Neural crest cell (in vitro differentiated cells): ENCODE results near the gene CCBE1. TPM values are rescaled to one million over a fixed set of nuclear protein-coding genes. Genes with fewer than 3 reads are reported as not detected.

Source experiments
- DNase-seq: peaks from one replicate; pipeline ENCODE4 v3.0.0; 2021; ENCODE audit warnings: low read depth, mixed read lengths, low spot score
- H3K27ac Mint-ChIP-seq: one replicate; pipeline ENCODE4 v1.8.0; 2021; ENCODE audit warnings: mild to moderate bottlenecking, mixed read lengths; ENCODE audit not compliant: unreplicated experiment
- H3K27me3 Mint-ChIP-seq: 2 replicates; pipeline ENCODE4 v1.8.0; 2021; ENCODE audit warnings: low read depth, mild to moderate bottlenecking, mixed read lengths
- H3K36me3 Mint-ChIP-seq: 2 replicates; pipeline ENCODE4 v1.8.0; 2021; ENCODE audit warnings: low read depth, mild to moderate bottlenecking, mixed read lengths
- H3K4me1 Mint-ChIP-seq: 2 replicates; pipeline ENCODE4 v1.8.0; 2021; ENCODE audit warnings: mixed read lengths
- H3K4me3 Mint-ChIP-seq: one replicate; pipeline ENCODE4 v1.8.0; 2021; ENCODE audit warnings: mild to moderate bottlenecking, mixed read lengths
- H3K9me3 Mint-ChIP-seq: 2 replicates; pipeline ENCODE4 v1.8.0; 2021; ENCODE audit warnings: mixed read lengths
- total RNA-seq: library from RNA; stranded (reverse); gene quantifications from 2 replicates; pipeline ENCODE4 v1.2.1, GENCODE V29; 2021
- TF ChIP-seq, protein P1 (sequence below): fragments of 200-600 bp; sonication (generic); conservative IDR thresholded peaks from 2 replicates; pipeline ENCODE4 v1.5.0; 2021; ENCODE audit warnings: antibody characterized with exemption, mild to moderate bottlenecking

CCBE1 gene
- total RNA-seq, 1 donor from 2014 or later = 0.33 TPM

DNA sequence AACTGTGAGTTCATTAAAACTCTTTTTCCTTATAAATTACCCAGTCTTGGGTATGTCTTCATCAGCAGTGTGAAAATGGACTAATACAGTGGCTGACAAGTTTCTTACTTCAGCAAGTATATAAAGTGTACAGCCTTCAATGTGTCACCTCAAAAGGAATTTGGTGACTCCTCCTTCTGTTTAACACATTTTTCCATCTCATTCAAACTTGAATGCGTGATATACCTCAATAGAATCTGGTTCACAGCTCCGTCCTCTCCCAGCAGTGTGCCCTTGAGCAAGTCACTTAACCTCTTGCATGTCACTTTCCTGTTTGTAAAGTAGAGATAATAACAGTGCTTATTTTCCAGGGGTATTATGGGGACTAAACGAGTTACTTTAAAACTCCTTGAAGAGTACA lies 159.6 kb downstream of the CCBE1 start:
- no peaks in the 10 kb centered on the region for H3K36me3 Mint-ChIP-seq

DNA sequence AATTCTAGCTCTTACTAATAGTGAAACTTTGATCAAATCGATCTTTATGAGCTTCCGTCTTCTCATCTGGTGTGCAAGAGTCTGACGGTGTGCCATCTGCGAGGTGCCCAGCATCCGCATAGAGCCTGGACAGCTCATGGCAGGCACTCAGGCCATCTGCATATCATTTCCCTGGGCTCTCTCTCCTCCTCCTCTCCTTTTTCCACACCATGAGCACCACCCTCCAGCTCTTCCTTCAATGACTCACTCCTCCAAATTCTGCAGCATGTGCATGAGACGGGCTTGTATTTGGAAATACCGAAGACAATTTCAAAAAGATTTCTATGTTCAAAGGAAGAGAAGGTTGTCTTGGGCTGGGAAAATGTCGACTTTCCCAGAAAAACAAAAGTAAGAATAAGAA lies 161.1 kb downstream of the CCBE1 start:
- no peaks in the 10 kb centered on the region for H3K9me3 Mint-ChIP-seq
- TF ChIP-seq, protein P1, sequence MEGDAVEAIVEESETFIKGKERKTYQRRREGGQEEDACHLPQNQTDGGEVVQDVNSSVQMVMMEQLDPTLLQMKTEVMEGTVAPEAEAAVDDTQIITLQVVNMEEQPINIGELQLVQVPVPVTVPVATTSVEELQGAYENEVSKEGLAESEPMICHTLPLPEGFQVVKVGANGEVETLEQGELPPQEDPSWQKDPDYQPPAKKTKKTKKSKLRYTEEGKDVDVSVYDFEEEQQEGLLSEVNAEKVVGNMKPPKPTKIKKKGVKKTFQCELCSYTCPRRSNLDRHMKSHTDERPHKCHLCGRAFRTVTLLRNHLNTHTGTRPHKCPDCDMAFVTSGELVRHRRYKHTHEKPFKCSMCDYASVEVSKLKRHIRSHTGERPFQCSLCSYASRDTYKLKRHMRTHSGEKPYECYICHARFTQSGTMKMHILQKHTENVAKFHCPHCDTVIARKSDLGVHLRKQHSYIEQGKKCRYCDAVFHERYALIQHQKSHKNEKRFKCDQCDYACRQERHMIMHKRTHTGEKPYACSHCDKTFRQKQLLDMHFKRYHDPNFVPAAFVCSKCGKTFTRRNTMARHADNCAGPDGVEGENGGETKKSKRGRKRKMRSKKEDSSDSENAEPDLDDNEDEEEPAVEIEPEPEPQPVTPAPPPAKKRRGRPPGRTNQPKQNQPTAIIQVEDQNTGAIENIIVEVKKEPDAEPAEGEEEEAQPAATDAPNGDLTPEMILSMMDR = no peak
- no peak for DNase-seq
- no peak overlapping the region for H3K4me3 Mint-ChIP-seq
- H3K4me1 Mint-ChIP-seq = no peaks in the 10 kb centered on the region
- peaks cover 24% of the 10 kb centered on the region for H3K27me3 Mint-ChIP-seq
- no peak overlapping the region for H3K27ac Mint-ChIP-seq
- no peaks in the 10 kb centered on the region for H3K36me3 Mint-ChIP-seq

More for the DNA sequence above, 159.6 kb downstream of the CCBE1 start:
- no peak for DNase-seq
- Mint-ChIP-seq H3K9me3 (no peaks in the 10 kb centered on the region), H3K4me1 (no peaks in the 10 kb centered on the region), H3K4me3 (no peak overlapping the region), H3K27me3 (peaks cover 21% of the 10 kb centered on the region), H3K27ac (no peak overlapping the region)
- TF ChIP-seq, protein P1 = no peak

DNA sequence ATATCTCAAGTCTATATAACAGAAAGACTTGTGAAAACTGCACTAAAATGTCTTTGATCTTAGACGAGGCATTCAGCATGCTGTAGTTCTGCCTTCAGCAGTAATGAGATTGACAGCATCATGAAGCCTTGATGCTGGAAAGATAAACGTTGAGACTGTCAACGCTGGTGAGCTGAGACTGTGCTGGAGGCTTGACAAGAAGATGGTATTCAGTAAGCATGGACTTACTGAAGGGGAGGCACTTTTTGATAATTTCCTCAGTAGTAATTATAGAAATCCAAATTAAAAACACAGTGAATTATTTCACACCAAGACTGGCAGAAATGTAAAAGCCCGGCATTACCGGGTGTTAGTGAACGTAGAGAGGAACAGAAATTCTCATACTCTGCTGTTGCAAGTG lies 162.2 kb downstream of the CCBE1 start:
- DNase-seq = no peak
- Mint-ChIP-seq H3K27me3 (peaks cover 20% of the 10 kb centered on the region), H3K4me3 (no peak overlapping the region), H3K27ac (no peak overlapping the region), H3K36me3 (no peaks in the 10 kb centered on the region), H3K4me1 (no peaks in the 10 kb centered on the region), H3K9me3 (no peaks in the 10 kb centered on the region)
- TF ChIP-seq, protein P1 = no peak

DNA sequence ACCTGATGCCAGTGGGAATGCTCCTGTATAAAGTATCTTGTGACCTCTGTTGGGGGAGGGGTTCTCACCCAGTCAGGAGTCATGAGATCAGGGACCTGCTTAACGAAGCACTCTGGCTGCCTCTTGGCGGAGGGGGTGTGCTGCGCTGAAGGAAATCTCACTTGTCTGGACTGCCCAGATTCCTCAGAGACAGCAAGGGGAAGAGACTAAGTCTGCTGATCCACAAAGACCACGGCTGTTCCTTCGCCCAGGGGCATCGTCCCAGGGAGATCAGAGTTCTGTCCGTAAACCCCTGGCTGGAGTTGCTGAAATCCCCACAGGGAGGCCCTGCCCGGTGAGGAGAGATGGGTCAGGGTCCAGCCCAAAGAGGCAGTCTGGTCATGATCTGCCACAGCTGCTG lies 168.4 kb downstream of the CCBE1 start:
- Mint-ChIP-seq H3K4me1 (no peaks in the 10 kb centered on the region), H3K36me3 (no peaks in the 10 kb centered on the region), H3K27ac (no peak overlapping the region), H3K27me3 (peaks cover 15% of the 10 kb centered on the region), H3K9me3 (peaks cover 10% of the 10 kb centered on the region), H3K4me3 (no peak overlapping the region)
- DNase-seq = no peak
- TF ChIP-seq, protein P1 = no peak

DNA sequence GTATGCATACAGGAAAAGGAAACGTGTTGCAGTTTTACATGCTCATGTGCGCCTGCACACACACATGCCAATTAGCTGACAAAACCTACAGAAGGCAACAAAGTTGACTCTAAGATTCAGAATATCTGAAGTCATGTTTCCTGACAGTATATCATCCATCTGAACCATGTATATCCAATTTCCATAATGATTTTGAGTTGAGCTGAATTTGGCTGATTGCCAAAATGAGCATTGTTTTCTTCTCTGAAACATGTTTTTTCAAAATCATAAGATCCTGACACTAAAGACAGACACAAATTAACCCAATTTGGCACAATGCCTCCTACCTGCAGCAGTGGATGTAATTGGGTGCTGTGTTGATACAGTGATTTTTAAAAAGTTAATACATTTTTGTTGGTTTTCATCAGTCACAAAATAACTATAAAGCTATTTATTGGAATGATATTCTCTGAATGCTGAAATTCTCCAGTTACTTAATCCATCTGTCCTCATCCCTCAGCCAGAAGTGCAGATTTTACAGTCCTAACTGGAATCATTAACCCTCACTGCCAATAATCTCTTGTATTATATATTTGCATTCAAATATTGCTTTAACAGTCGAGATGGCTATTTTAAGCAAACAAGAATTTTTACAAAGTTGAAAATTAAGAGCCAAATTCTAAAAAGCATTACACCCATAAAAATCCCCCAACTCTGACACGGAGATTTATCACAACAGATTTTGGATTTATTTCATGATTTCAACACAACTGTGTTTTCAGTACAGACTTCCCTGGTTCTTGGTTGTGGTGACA lies 176.5 kb downstream of the CCBE1 start:
- Mint-ChIP-seq H3K27me3 (peaks cover 26% of the 10 kb centered on the region), H3K4me3 (no peak overlapping the region), H3K4me1 (no peaks in the 10 kb centered on the region), H3K9me3 (peaks cover 7% of the 10 kb centered on the region), H3K27ac (no peak overlapping the region), H3K36me3 (no peaks in the 10 kb centered on the region)
- DNase-seq = no peak
- TF ChIP-seq, protein P1 = no peak
